GM13977 (cell line): ENCODE measurements around the gene KCNJ6.
"Not testable (repeated sequence)": the region's sequence is repeated elsewhere in the genome, so short reads cannot be mapped to it uniquely, and the experiment has no call there.

ENCODE experiments used
- DNase-seq: peaks from one replicate; pipeline ENCODE4 v3.0.0; 2012; ENCODE audit warnings: low spot score
- CTCF ChIP-seq: IDR thresholded peaks from 2 replicates; pipeline ENCODE4 v1.5.1; 2012; ENCODE audit warnings: mild to moderate bottlenecking, control low read depth; ENCODE audit not compliant: insufficient read depth; ENCODE audit errors: extremely low read depth, missing control alignments
- in situ Hi-C: fragments of 300-500 bp; cut with MboI; formaldehyde crosslinking; loops from one replicate; pipeline ENCODE4 v1.12.0; 2022; ENCODE audit warnings: low sequenced_read_pairs, low pct_unique_long_range_greater_than_20kb, mixed read lengths, inconsistent platforms; ENCODE audit not compliant: unreplicated experiment

KCNJ6 gene

GRCh38 chr21:37734846-37735245 is 181.4 kb downstream of the KCNJ6 start:
- in situ Hi-C loops: no loop called here
- TF ChIP-seq CTCF: no peak

GRCh38 chr21:37732927-37733326 is 183.3 kb downstream of the KCNJ6 start:
- no peak for DNase-seq
- TF ChIP-seq CTCF: no peak
- in situ Hi-C loops: no loop called here

More at GRCh38 chr21:37734846-37735245, 181.4 kb downstream of the KCNJ6 start:
- no peak for DNase-seq

- in situ Hi-C loops: loop anchor here (25.0 kb wide), 1 partner anchor 638 kb away; no protein-coding TSS in a partner anchor
- no peak for TF ChIP-seq CTCF
- no peak for DNase-seq
Measured at GRCh38 chr21:37724201-37724600, 192.1 kb downstream of the KCNJ6 start.

- DNase-seq: no peak
- no peak for TF ChIP-seq CTCF
- in situ Hi-C loops: loop anchor here (25.0 kb wide), 1 partner anchor 645 kb away; no protein-coding TSS in a partner anchor
Measured at GRCh38 chr21:37717534-37717933, 198.7 kb downstream of the KCNJ6 start.

GRCh38 chr21:37712569-37712934 is 203.7 kb downstream of the KCNJ6 start:
- in situ Hi-C loops: loop anchor here (25.0 kb wide), 1 partner anchor 650 kb away; no protein-coding TSS in a partner anchor
- DNase-seq: not testable (repeated sequence)

GRCh38 chr21:37711836-37712568 is 204.3 kb downstream of the KCNJ6 start:
- peak; percentile 65 for DNase-seq
- TF ChIP-seq CTCF: peak; percentile 91
- in situ Hi-C loops: loop anchor here (25.0 kb wide), 1 partner anchor 650 kb away; no protein-coding TSS in a partner anchor

- DNase-seq: no peak
- in situ Hi-C loops: loop anchor here (25.0 kb wide), 1 partner anchor 651 kb away; no protein-coding TSS in a partner anchor
- no peak for TF ChIP-seq CTCF
Measured at GRCh38 chr21:37711286-37711829, 204.9 kb downstream of the KCNJ6 start.
